Common myeloid progenitor, CD34-positive (primary cell): Measurements from ENCODE around the gene WIPF3.
A peak's percentile ranks its signal among the peaks of the same experiment; 100 is the strongest.

ENCODE experiments used
- CTCF ChIA-PET: fragments of 350-600 bp; sonication (Branson Sonifier 250); formaldehyde crosslinking; loops from one replicate; lab custom pipeline; 2021; ENCODE audit warnings: antibody characterized with exemption; lab: Charles Lee
- POLR2A ChIA-PET: fragments of 350-600 bp; sonication (Branson Sonifier 250); formaldehyde crosslinking; loops from one replicate; lab custom pipeline; 2021; ENCODE audit warnings: antibody characterized with exemption; lab: Charles Lee
- DNase-seq, 3 donors: peaks; one replicate each; pipeline versions ENCODE4 v3.0.0 to v3.0.0-alpha.2; 2013
- H3K27ac ChIP-seq, 2 experiments: 1 replicate in 1 of 2; 2 replicates in 1 of 2; pipeline ENCODE4 v1.7.0; 2013; ENCODE audit warnings: inconsistent platforms in 2 of 2, low read length in 2 of 2, mild to moderate bottlenecking in 2 of 2, low read depth in 1 of 2, moderate library complexity in 1 of 2; ENCODE audit not compliant: severe bottlenecking in 2 of 2, insufficient read depth in 1 of 2, poor library complexity in 1 of 2
- H3K27me3 ChIP-seq, 5 experiments: replicated peaks in 2 of 5; 1 replicate in 3 of 5; 2 replicates in 2 of 5; pipeline versions ENCODE4 v1.6.1 to v1.7.0; 2013; ENCODE audit warnings: low read length in 4 of 5, mild to moderate bottlenecking in 2 of 5, moderate library complexity in 2 of 5, inconsistent platforms in 1 of 5; ENCODE audit not compliant: insufficient read depth in 5 of 5, control insufficient read depth in 4 of 5
- H3K36me3 ChIP-seq, 4 experiments: 1 replicate in 2 of 4; 2 replicates in 2 of 4; pipeline versions ENCODE4 v1.6.1 to v1.7.0; 2013; ENCODE audit warnings: low read length in 3 of 4, control low read depth in 1 of 4, mild to moderate bottlenecking in 1 of 4; ENCODE audit not compliant: control insufficient read depth in 4 of 4, insufficient read depth in 4 of 4
- H3K4me1 ChIP-seq, 4 experiments: 1 replicate in 3 of 4; 2 replicates in 1 of 4; pipeline versions ENCODE4 v1.6.1 to v1.7.1; 2013; ENCODE audit warnings: low read length in 3 of 4, mild to moderate bottlenecking in 3 of 4, control low read depth in 1 of 4, inconsistent platforms in 1 of 4, moderate library complexity in 1 of 4; ENCODE audit not compliant: control insufficient read depth in 4 of 4, insufficient read depth in 4 of 4; ENCODE audit errors: control extremely low read depth in 1 of 4
- H3K4me3 ChIP-seq, 7 experiments: 1 replicate in 4 of 7; 2 replicates in 3 of 7; pipeline versions ENCODE4 v1.5.1 to v1.7.0; 2013; ENCODE audit warnings: mild to moderate bottlenecking in 7 of 7, low read length in 6 of 7, moderate library complexity in 6 of 7, inconsistent platforms in 2 of 7, low read depth in 2 of 7, control low read depth in 1 of 7; ENCODE audit not compliant: insufficient read depth in 4 of 7, control insufficient read depth in 1 of 7; ENCODE audit errors: extremely low read depth in 1 of 7
- H3K9me3 ChIP-seq, 5 experiments: 1 replicate in 4 of 5; 2 replicates in 1 of 5; pipeline versions ENCODE4 v1.6.1 to v1.7.1; 2013; ENCODE audit warnings: low read length in 4 of 5, mild to moderate bottlenecking in 2 of 5, inconsistent platforms in 1 of 5, low read depth in 1 of 5, moderate library complexity in 1 of 5; ENCODE audit not compliant: control insufficient read depth in 4 of 5, insufficient read depth in 2 of 5; ENCODE audit errors: control extremely low read depth in 1 of 5
- WGBS: methylation state at CpG from one replicate; pipeline ENCODE4 v1.1.5; 2013; ENCODE audit not compliant: insufficient coverage; 5-methylcytosine and 5-hydroxymethylcytosine counted together

Gene WIPF3

GRCh38 chr7:29875741-29876140 lies 69.4 kb downstream of the WIPF3 start:
- ChIA-PET CTCF (interaction anchor here (1.7 to 10.5 kb wide), 2 partner anchors 10 to 48 kb away, joined by 5 to 119 read pairs; no protein-coding TSS in a partner anchor), POLR2A (no interaction called here)

GRCh38 chr7:29877196-29877595 lies 70.9 kb downstream of the WIPF3 start:
- ChIA-PET POLR2A (no interaction called here), CTCF (interaction anchor here (1.1 to 10.5 kb wide), 4 partner anchors 17 to 197 kb away, joined by 3 to 119 read pairs (median 7); no protein-coding TSS in a partner anchor)
- H3K36me3 ChIP-seq: no peaks in the 10 kb centered on the region
- DNase-seq: peak in 1 of 3 donors; percentile 39
- no peak overlapping the region for H3K4me3 ChIP-seq
- peaks cover 0 to 1% (median 0%) of the 10 kb centered on the region in 5 experiments for H3K27me3 ChIP-seq
- 78% methylated on average over 3 of the region's 3 CpGs for WGBS
- no peak overlapping the region for H3K27ac ChIP-seq
- H3K9me3 ChIP-seq: no peaks in the 10 kb centered on the region
- peaks cover 0 to 6% (median 5%) of the 10 kb centered on the region in 4 experiments for H3K4me1 ChIP-seq

More at GRCh38 chr7:29875741-29876140, 69.4 kb downstream of the WIPF3 start:
- 100% methylated on average over 12 of the region's 13 CpGs for WGBS
- Histone ChIP-seq H3K4me1 (peaks cover 0 to 11% (median 5%) of the 10 kb centered on the region in 4 experiments), H3K36me3 (no peaks in the 10 kb centered on the region), H3K27ac (no peak overlapping the region), H3K9me3 (no peaks in the 10 kb centered on the region), H3K4me3 (no peak overlapping the region), H3K27me3 (no peaks in the 10 kb centered on the region)
- DNase-seq: no peak

GRCh38 chr7:29878081-29878688 lies 71.9 kb downstream of the WIPF3 start:
- peak; percentile 62 to 79 (median 74) for DNase-seq
- ChIA-PET CTCF (interaction anchor here (0.7 to 10.5 kb wide), 11 partner anchors 18 to 255 kb away, joined by 3 to 119 read pairs (median 4); no protein-coding TSS in a partner anchor), POLR2A (interaction anchor here (1.0 kb wide), 1 partner anchor 43 kb away, joined by 3 read pairs; no protein-coding TSS in a partner anchor)
- Histone ChIP-seq H3K27ac (no peak overlapping the region), H3K27me3 (peaks cover 0 to 1% (median 0%) of the 10 kb centered on the region in 5 experiments), H3K36me3 (no peaks in the 10 kb centered on the region), H3K4me3 (peak overlapping the region in 1 of 7 experiments; percentile 1), H3K4me1 (peaks cover 0 to 5% (median 4%) of the 10 kb centered on the region in 4 experiments), H3K9me3 (no peaks in the 10 kb centered on the region)
- 19% methylated on average over 4 of the region's 5 CpGs for WGBS

- H3K27ac ChIP-seq: no peak overlapping the region
- H3K27me3 ChIP-seq: peaks cover 0 to 4% (median 0%) of the 10 kb centered on the region in 5 experiments
- WGBS: 80% methylated on average over 1 of the region's 2 CpGs
- ChIA-PET POLR2A (no interaction called here), CTCF (interaction anchor here (0.8 to 10.5 kb wide), 6 partner anchors 21 to 182 kb away, joined by 3 to 119 read pairs (median 6); no protein-coding TSS in a partner anchor)
- DNase-seq: no peak
- no peaks in the 10 kb centered on the region for H3K9me3 ChIP-seq
- H3K4me1 ChIP-seq: peaks cover 0 to 11% (median 7%) of the 10 kb centered on the region in 4 experiments
- H3K36me3 ChIP-seq: no peaks in the 10 kb centered on the region
- H3K4me3 ChIP-seq: no peak overlapping the region
These were observed 73.3 kb downstream of the WIPF3 start for GRCh38 chr7:29879609-29880008.

GRCh38 chr7:29881724-29882123 lies 75.4 kb downstream of the WIPF3 start:
- no peak for DNase-seq
- ChIA-PET CTCF (interaction anchor here (0.7 to 2.1 kb wide), 5 partner anchors 8 to 134 kb away, joined by 3 to 10 read pairs (median 5); no protein-coding TSS in a partner anchor), POLR2A (no interaction called here)
- Histone ChIP-seq H3K4me3 (no peak overlapping the region), H3K36me3 (no peaks in the 10 kb centered on the region), H3K4me1 (peaks cover 0 to 11% (median 7%) of the 10 kb centered on the region in 4 experiments), H3K27me3 (peaks cover 0 to 4% (median 0%) of the 10 kb centered on the region in 5 experiments), H3K9me3 (no peaks in the 10 kb centered on the region), H3K27ac (no peak overlapping the region)
- WGBS: 89% methylated on average over 4 of the region's 7 CpGs

GRCh38 chr7:29882481-29882880 lies 76.2 kb downstream of the WIPF3 start:
- no peaks in the 10 kb centered on the region for H3K36me3 ChIP-seq
- POLR2A ChIA-PET: no interaction called here
- no peak overlapping the region for H3K4me3 ChIP-seq
- no CpG with 5 or more reads among the region's 1 CpG for WGBS
- CTCF ChIA-PET: interaction anchor here (1.6 to 2.1 kb wide), 3 partner anchors 9 to 39 kb away, joined by 5 to 10 read pairs (median 5); no protein-coding TSS in a partner anchor
- DNase-seq: no peak
- H3K27ac ChIP-seq: no peak overlapping the region
- H3K9me3 ChIP-seq: no peaks in the 10 kb centered on the region
- H3K4me1 ChIP-seq: peaks cover 0 to 11% (median 7%) of the 10 kb centered on the region in 4 experiments
- H3K27me3 ChIP-seq: peaks cover 0 to 4% (median 0%) of the 10 kb centered on the region in 5 experiments
